Transverse colon (tissue), 4 donors: ENCODE data around the gene UMPS. TPM values are rescaled to one million over a fixed set of nuclear protein-coding genes. Genes with fewer than 3 reads are reported as not detected.
"Not testable (repeated sequence)": the region's sequence is repeated elsewhere in the genome, so short reads cannot be mapped to it uniquely, and the experiment has no call there.

Experiments used
- DNase-seq: peaks from one replicate; pipeline ENCODE4 v3.0.0-alpha.2; 2019
- H3K27ac ChIP-seq, 4 donors: fragments of 200-600 bp; sonication (generic); 2 replicates each; pipeline ENCODE4 v1.5.1; 2016 to 2018; ENCODE audit warnings: inconsistent platforms in 4 of 4
- H3K27me3 ChIP-seq: fragments of 200-600 bp; sonication (generic); 2 replicates; pipeline ENCODE4 v1.5.1; 2017; ENCODE audit warnings: inconsistent platforms
- H3K36me3 ChIP-seq, 4 donors: fragments of 200-600 bp; sonication (generic); 2 replicates each; pipeline ENCODE4 v1.5.1; 2017 to 2019; ENCODE audit warnings: inconsistent platforms in 4 of 4
- H3K4me1 ChIP-seq, 4 donors: fragments of 200-600 bp; sonication (generic); 2 replicates each; pipeline ENCODE4 v1.5.1; 2017 to 2020; ENCODE audit warnings: inconsistent platforms in 4 of 4
- H3K4me3 ChIP-seq, 4 donors: fragments of 200-600 bp; sonication (generic); 1 replicate in 1 of 4; 2 replicates in 3 of 4; pipeline versions ENCODE4 v1.5.1 to v1.6.1; 2017 to 2019; ENCODE audit warnings: inconsistent platforms in 4 of 4
- H3K9me3 ChIP-seq, 2 donors: fragments of 200-600 bp; sonication (generic); 2 replicates each; pipeline ENCODE4 v1.5.1; 2017 to 2019; ENCODE audit warnings: inconsistent platforms in 2 of 2
- CTCF ChIP-seq, 5 experiments: fragments of 200-600 bp in 3 of 5; fragments of 450-650 bp in 2 of 5; sonication (generic) in 3 of 5; IDR thresholded peaks; 1 replicate in 2 of 5; 2 replicates in 3 of 5; pipeline ENCODE4 v1.5.1; 2016 to 2017; ENCODE audit warnings: antibody characterized with exemption in 5 of 5, inconsistent platforms in 3 of 5, mild to moderate bottlenecking in 2 of 5, moderate library complexity in 1 of 5
- EP300 ChIP-seq: sonication (generic); formaldehyde crosslinking; IDR thresholded peaks from one replicate; pipeline ENCODE4 v1.6.1; 2017; ENCODE audit warnings: antibody characterized with exemption, low read depth
- POLR2A ChIP-seq: fragments of 450-650 bp; IDR thresholded peaks from one replicate; pipeline ENCODE4 v1.6.1; 2016; ENCODE audit warnings: antibody characterized with exemption, mild to moderate bottlenecking, moderate library complexity
- POLR2AphosphoS5 ChIP-seq, 3 donors: sonication (generic); formaldehyde crosslinking; IDR thresholded peaks; one replicate each; pipeline ENCODE4 v1.6.1; 2016; ENCODE audit warnings: antibody characterized with exemption in 3 of 3
- WGBS, 2 donors: methylation state at CpG; one replicate each; pipeline ENCODE4 v1.1.5; 2018; ENCODE audit warnings: low coverage in 1 of 2; 5-methylcytosine and 5-hydroxymethylcytosine counted together
- in situ Hi-C, 4 donors: fragments of 200-750 bp; cut with MboI; loops; one replicate each; pipeline versions ENCODE4 v1.15.0 to v1.15.1; 2017; ENCODE audit warnings: low sequenced_read_pairs in 3 of 4, low pct_ligation_motif_present in 1 of 4, low pct_unique_long_range_greater_than_20kb in 1 of 4
- intact Hi-C: fragments of 100-400 bp; cut with DNase I; formaldehyde crosslinking; loops from one replicate; pipeline ENCODE4 v1.15.1; 2023; ENCODE audit warnings: low total_unique reads
- total RNA-seq, 4 donors: library from RNA; depleted of rRNA; stranded (reverse); fragments of >200 nt; gene quantifications; one replicate each; pipeline ENCODE4 v1.1.0, GENCODE V29; 2016

Gene UMPS
- total RNA-seq, 4 donors from 2014 or later, result 10.3 to 47.5 (median 19.6) TPM

- H3K4me3 ChIP-seq, result no peak overlapping the region
- TF ChIP-seq EP300 (no peak), POLR2AphosphoS5 (IDR thresholded peaks at IDR 0.05) (no peak)
- H3K9me3 ChIP-seq, result no peaks in the 10 kb centered on the region
- no peak overlapping the region for H3K27ac ChIP-seq
- WGBS, 2 donors, result 87 to 88% methylated on average over 3 to 15 of the region's 15 CpGs
- in situ Hi-C loops (no loop called here), intact Hi-C loops (no loop called here)
- no peaks in the 10 kb centered on the region for H3K36me3 ChIP-seq
- H3K4me1 ChIP-seq, result no peaks in the 10 kb centered on the region
- DNase-seq, result no peak
- H3K27me3 ChIP-seq, result no peaks in the 10 kb centered on the region
Observed at GRCh38 chr3:124700880-124701684, 29.2 kb upstream of the UMPS start.

GRCh38 chr3:124701687-124702086 is 28.6 kb upstream of the UMPS start:
- Histone ChIP-seq H3K27ac (no peak overlapping the region), H3K4me1 (no peaks in the 10 kb centered on the region), H3K36me3 (no peaks in the 10 kb centered on the region), H3K27me3 (no peaks in the 10 kb centered on the region), H3K4me3 (no peak overlapping the region), H3K9me3 (no peaks in the 10 kb centered on the region)
- in situ Hi-C loops (no loop called here), intact Hi-C loops (no loop called here)
- 66 to 77% methylated on average over 3 to 4 of the region's 4 CpGs for WGBS, 2 donors
- no peak for DNase-seq
- no peak for TF ChIP-seq CTCF (IDR thresholded peaks at IDR 0.05)
- TF ChIP-seq POLR2AphosphoS5 (IDR thresholded peaks at IDR 0.05), result no peak
- no peak for TF ChIP-seq EP300
- no peak for TF ChIP-seq POLR2A

GRCh38 chr3:124702950-124703349 is 27.3 kb upstream of the UMPS start:
- no peak for DNase-seq
- H3K9me3 ChIP-seq, result no peaks in the 10 kb centered on the region
- 78 to 91% methylated on average over 7 of the region's 7 CpGs for WGBS, 2 donors
- no peak overlapping the region for H3K4me3 ChIP-seq
- in situ Hi-C loops, result no loop called here
- H3K4me1 ChIP-seq, result no peaks in the 10 kb centered on the region
- H3K36me3 ChIP-seq, result no peaks in the 10 kb centered on the region
- H3K27ac ChIP-seq, result no peak overlapping the region
- intact Hi-C loops, result no loop called here
- no peaks in the 10 kb centered on the region for H3K27me3 ChIP-seq
- no peak for TF ChIP-seq EP300
- no peak for TF ChIP-seq CTCF (IDR thresholded peaks at IDR 0.05)
- no peak for TF ChIP-seq POLR2AphosphoS5 (IDR thresholded peaks at IDR 0.05)
- no peak for TF ChIP-seq POLR2A

GRCh38 chr3:124705552-124705951 is 24.7 kb upstream of the UMPS start:
- in situ Hi-C loops (no loop called here), intact Hi-C loops (no loop called here)
- H3K4me3 ChIP-seq, result no peak overlapping the region
- H3K4me1 ChIP-seq, result no peaks in the 10 kb centered on the region
- no peaks in the 10 kb centered on the region for H3K36me3 ChIP-seq
- WGBS, 2 donors, result 67 to 88% methylated on average over 1 of the region's 1 CpG
- no peaks in the 10 kb centered on the region for H3K9me3 ChIP-seq
- H3K27ac ChIP-seq, result no peak overlapping the region
- TF ChIP-seq POLR2A (no peak), CTCF (IDR thresholded peaks at IDR 0.05) (no peak), EP300 (no peak), POLR2AphosphoS5 (IDR thresholded peaks at IDR 0.05) (no peak)
- DNase-seq, result no peak
- H3K27me3 ChIP-seq, result no peaks in the 10 kb centered on the region

GRCh38 chr3:124707223-124707622 is 23.0 kb upstream of the UMPS start:
- 83 to 88% methylated on average over 2 of the region's 2 CpGs for WGBS, 2 donors
- in situ Hi-C loops, H3K9me3 ChIP-seq, H3K27me3 ChIP-seq, H3K27ac ChIP-seq, H3K4me3 ChIP-seq, H3K36me3 ChIP-seq, intact Hi-C loops, DNase-seq, H3K4me1 ChIP-seq: not testable (repeated sequence)
